PC-3 (cell line): ENCODE measurements around the gene IRX5. TPM values are rescaled to one million over a fixed set of nuclear protein-coding genes. Genes with fewer than 3 reads are reported as not detected.

Experiments
- ATAC-seq: fragments of 200-7000 bp; cut with Tn5 transposase; 2 replicates; pipeline ENCODE4 v1.9.1; 2020; ENCODE audit warnings: mild to moderate bottlenecking, moderate library complexity
- BruUV-seq: library from RNA; stranded (reverse); fragments of 400-500 nt; replicated peaks from 2 replicates; lab custom pipeline; 2021; lab: Mats Ljungman, UMichigan
- CTCF ChIA-PET: fragments of 300-600 bp; sonication (Branson Sonifier 250); formaldehyde crosslinking; loops from one replicate; lab custom pipeline; 2022; ENCODE audit warnings: antibody characterized with exemption; lab: Charles Lee
- POLR2A ChIA-PET: fragments of 300-600 bp; sonication (Branson Sonifier 250); formaldehyde crosslinking; loops from one replicate; lab custom pipeline; 2022; ENCODE audit warnings: antibody characterized with exemption; ENCODE audit not compliant: unreplicated experiment; lab: Charles Lee
- DNase-seq: peaks from one replicate; pipeline ENCODE4 v3.0.0-alpha.2; 2015
- H2AFZ ChIP-seq: fragments of 300-600 bp; sonication (generic); 2 replicates; pipeline ENCODE4 v1.6.0; 2016; ENCODE audit warnings: antibody characterized with exemption, low read length
- H3F3A ChIP-seq: fragments of 300-600 bp; sonication (generic); one replicate; pipeline ENCODE4 v1.6.0; 2017; ENCODE audit warnings: antibody characterized with exemption, low read length, control low read depth, mild to moderate bottlenecking; ENCODE audit not compliant: unreplicated experiment
- H3K27ac ChIP-seq: fragments of 300-600 bp; sonication (generic); 2 replicates; pipeline ENCODE4 v1.5.1; 2016; ENCODE audit warnings: mild to moderate bottlenecking, low read length
- H3K27me3 ChIP-seq: fragments of 300-600 bp; sonication (generic); 2 replicates; pipeline ENCODE4 v1.6.1; 2016; ENCODE audit warnings: low read length, mixed read lengths
- H3K36me3 ChIP-seq: fragments of 300-600 bp; sonication (generic); 2 replicates; pipeline ENCODE4 v1.6.1; 2016; ENCODE audit warnings: low read depth, mixed run types, low read length, mixed read lengths
- H3K4me1 ChIP-seq: fragments of 300-600 bp; sonication (generic); 2 replicates; pipeline ENCODE4 v1.5.1; 2016; ENCODE audit warnings: low read length; ENCODE audit not compliant: insufficient read depth
- H3K4me2 ChIP-seq: fragments of 300-600 bp; sonication (generic); 2 replicates; pipeline ENCODE4 v1.6.0; 2016; ENCODE audit warnings: low read length
- H3K4me3 ChIP-seq: fragments of 300-600 bp; sonication (generic); 2 replicates; pipeline ENCODE4 v1.5.1; 2016; ENCODE audit warnings: mild to moderate bottlenecking, low read length, mixed read lengths
- H3K79me2 ChIP-seq: fragments of 300-600 bp; sonication (generic); 2 replicates; pipeline ENCODE4 v1.6.1; 2017; ENCODE audit warnings: low read length, mixed read lengths
- H3K9ac ChIP-seq: fragments of 300-600 bp; sonication (generic); 2 replicates; pipeline ENCODE4 v1.6.0; 2016; ENCODE audit warnings: mild to moderate bottlenecking, low read length
- H3K9me2 ChIP-seq: fragments of 300-600 bp; sonication (generic); replicated peaks from 2 replicates; pipeline ENCODE4 v1.6.1; 2016; ENCODE audit warnings: mixed run types, low read length, mixed read lengths
- H3K9me3 ChIP-seq: fragments of 300-600 bp; sonication (generic); 2 replicates; pipeline ENCODE4 v1.6.1; 2016; ENCODE audit warnings: low read length, mixed read lengths
- H4K20me1 ChIP-seq: fragments of 300-600 bp; sonication (generic); 2 replicates; pipeline ENCODE4 v1.6.1; 2016; ENCODE audit warnings: low read length, mixed read lengths
- EZH2 ChIP-seq: fragments of 300-600 bp; sonication (generic); IDR thresholded peaks from one replicate; pipeline ENCODE4 v1.6.1; 2017; ENCODE audit warnings: antibody characterized with exemption, mild to moderate bottlenecking, low read length; ENCODE audit not compliant: unreplicated experiment
- EZH2phosphoT487 ChIP-seq: fragments of 300-600 bp; sonication (generic); IDR thresholded peaks from 2 replicates; pipeline ENCODE4 v1.6.1; 2018; ENCODE audit warnings: mild to moderate bottlenecking, antibody characterized with exemption, low read length, borderline replicate concordance
- intact Hi-C: fragments of 100-400 bp; cut with micrococcal nuclease; formaldehyde crosslinking; loops from 2 replicates; pipeline ENCODE4 v1.9.0; 2023
- total RNA-seq: library from RNA; depleted of rRNA; stranded (reverse); fragments of >200 nt; gene quantifications from 2 replicates; pipeline ENCODE4 v1.2.3, GENCODE V29; 2014
- TF ChIP-seq, protein P1 (sequence below): fragments of 300-600 bp; sonication (generic); conservative IDR thresholded peaks from 2 replicates; pipeline ENCODE4 v1.5.1; 2017; ENCODE audit warnings: antibody characterized with exemption, low read depth, mild to moderate bottlenecking, low read length

Gene IRX5
- total RNA-seq, 1 experiment from 2014 or later, result 0.22 TPM

DNA sequence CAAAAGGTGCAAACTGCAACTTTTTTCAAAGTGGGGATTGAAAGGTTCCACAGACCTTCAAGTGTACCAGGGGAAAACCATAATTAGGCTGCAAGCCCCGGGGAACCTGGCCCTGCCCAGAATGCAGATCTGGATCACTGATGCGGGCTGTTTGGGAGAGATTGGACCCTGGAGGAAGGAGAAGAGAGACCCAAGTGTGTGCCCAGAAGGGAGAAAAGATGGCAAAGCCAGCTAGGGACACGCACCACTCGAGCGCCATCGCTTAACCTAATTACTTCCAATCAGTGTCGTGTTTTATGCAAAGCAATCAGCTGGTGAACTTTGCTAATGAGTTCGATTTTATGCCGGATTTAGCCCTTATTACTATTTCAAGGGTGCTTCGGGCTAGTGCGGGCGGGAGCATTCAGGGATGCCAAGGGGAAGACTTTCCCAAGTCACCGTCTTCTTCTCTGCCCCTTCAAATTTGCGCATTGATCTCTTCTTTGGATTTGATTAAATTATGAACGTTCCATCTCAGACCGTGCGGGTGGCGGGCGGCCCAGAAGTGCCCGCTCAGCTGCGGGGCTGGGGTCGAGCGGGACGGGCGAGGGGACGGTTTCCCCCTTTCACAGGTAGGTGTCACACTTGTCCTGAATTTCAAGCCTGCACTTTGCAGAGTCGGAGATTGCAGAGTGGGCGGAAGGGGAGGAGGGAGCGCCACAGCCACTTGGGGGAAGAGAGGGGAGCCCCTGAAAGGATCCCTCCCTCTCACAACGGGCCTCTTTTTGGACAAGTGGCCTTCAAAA, 4.0 kb downstream of the IRX5 start:
- no peaks in the 10 kb centered on the region for H3K9me2 ChIP-seq
- H3K27me3 ChIP-seq, result peaks cover 72% of the 10 kb centered on the region
- TF ChIP-seq, protein P1, sequence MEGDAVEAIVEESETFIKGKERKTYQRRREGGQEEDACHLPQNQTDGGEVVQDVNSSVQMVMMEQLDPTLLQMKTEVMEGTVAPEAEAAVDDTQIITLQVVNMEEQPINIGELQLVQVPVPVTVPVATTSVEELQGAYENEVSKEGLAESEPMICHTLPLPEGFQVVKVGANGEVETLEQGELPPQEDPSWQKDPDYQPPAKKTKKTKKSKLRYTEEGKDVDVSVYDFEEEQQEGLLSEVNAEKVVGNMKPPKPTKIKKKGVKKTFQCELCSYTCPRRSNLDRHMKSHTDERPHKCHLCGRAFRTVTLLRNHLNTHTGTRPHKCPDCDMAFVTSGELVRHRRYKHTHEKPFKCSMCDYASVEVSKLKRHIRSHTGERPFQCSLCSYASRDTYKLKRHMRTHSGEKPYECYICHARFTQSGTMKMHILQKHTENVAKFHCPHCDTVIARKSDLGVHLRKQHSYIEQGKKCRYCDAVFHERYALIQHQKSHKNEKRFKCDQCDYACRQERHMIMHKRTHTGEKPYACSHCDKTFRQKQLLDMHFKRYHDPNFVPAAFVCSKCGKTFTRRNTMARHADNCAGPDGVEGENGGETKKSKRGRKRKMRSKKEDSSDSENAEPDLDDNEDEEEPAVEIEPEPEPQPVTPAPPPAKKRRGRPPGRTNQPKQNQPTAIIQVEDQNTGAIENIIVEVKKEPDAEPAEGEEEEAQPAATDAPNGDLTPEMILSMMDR, result 0 out of 2 replicates have a peak, but pooled peaks have one; percentile 16
- peak; percentile 15 for TF ChIP-seq EZH2
- TF ChIP-seq EZH2phosphoT487, result no peak; the same call in 1 of the 2 replicates
- CTCF ChIA-PET, result no interaction called here
- H3K4me3 ChIP-seq, result no peak overlapping the region
- no peaks in the 10 kb centered on the region for H4K20me1 ChIP-seq
- H3K9me3 ChIP-seq, result no peaks in the 10 kb centered on the region
- no peaks in the 10 kb centered on the region for H3F3A ChIP-seq
- no TSS peak for BruUV-seq
- DNase-seq, result no peak
- H3K9ac ChIP-seq, result no peak overlapping the region
- intact Hi-C loops, result no loop called here
- POLR2A ChIA-PET, result no interaction called here
- no peak overlapping the region for H3K27ac ChIP-seq
- H3K4me2 ChIP-seq, result no peak overlapping the region
- H3K4me1 ChIP-seq, result 0 out of 2 replicates have a peak, but pooled peaks cover 5% of the 10 kb centered on the region
- H3K36me3 ChIP-seq, result no peaks in the 10 kb centered on the region
- ATAC-seq, result no peak
- H3K79me2 ChIP-seq, result no peaks in the 10 kb centered on the region
- no peak overlapping the region for H2AFZ ChIP-seq

DNA sequence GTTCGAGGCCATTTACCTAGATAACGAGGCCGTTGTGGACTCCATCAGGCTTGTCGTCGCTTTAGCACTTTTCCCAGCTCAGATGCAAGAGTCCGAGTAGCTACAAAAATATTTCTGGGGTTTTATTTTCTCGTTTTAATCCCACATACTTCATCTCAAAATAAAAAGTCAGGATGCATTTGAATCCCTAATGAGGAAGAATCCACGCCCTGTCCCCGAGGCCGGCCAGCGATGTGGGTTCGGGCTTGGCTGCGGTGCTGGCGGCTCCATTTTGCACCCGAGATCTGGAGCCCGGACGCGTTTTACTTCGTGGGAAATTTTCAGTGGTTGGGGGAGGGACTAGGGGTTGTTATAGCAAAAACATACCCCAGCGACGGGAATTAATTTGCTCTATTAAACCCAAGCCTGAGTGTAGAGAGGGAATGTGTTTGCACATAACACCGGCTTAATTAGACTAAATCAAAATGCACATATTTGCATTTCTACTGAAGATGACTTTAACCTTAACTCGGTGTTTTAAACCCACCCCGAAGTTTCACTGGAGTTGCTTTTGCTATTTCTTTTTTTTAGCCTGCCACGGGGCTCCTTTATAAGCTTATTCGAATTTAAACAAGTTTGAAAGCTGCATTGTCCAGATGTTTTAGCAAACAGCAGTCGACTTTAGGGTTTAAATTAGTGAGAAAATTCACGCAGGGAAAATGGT, 4.8 kb downstream of the IRX5 start:
- ChIA-PET POLR2A (no interaction called here), CTCF (no interaction called here)
- H3K4me1 ChIP-seq, result no peaks in the 10 kb centered on the region
- H3K27ac ChIP-seq, result no peak overlapping the region
- intact Hi-C loops, result no loop called here
- no peaks in the 10 kb centered on the region for H4K20me1 ChIP-seq
- H3K9me3 ChIP-seq, result no peaks in the 10 kb centered on the region
- no peak for DNase-seq
- H2AFZ ChIP-seq, result no peak overlapping the region
- no peaks in the 10 kb centered on the region for H3F3A ChIP-seq
- H3K4me2 ChIP-seq, result no peak overlapping the region
- ATAC-seq, result no peak
- no peak overlapping the region for H3K4me3 ChIP-seq
- H3K27me3 ChIP-seq, result peaks cover 64% of the 10 kb centered on the region
- TF ChIP-seq, protein P1, result no peak
- TF ChIP-seq EZH2phosphoT487 (no peak), EZH2 (no peak)
- no peaks in the 10 kb centered on the region for H3K9me2 ChIP-seq
- no peaks in the 10 kb centered on the region for H3K36me3 ChIP-seq
- no peak overlapping the region for H3K9ac ChIP-seq
- BruUV-seq, result no TSS peak
- no peaks in the 10 kb centered on the region for H3K79me2 ChIP-seq
